Activated CD8-positive, alpha-beta memory T cell treated with anti-CD3 and anti-CD28 coated beads, Interleukin-2, amount 50 U/mL, for 48 hours (primary cell): ENCODE results near the gene TFDP1.

ENCODE experiments used
- DNase-seq: peaks from one replicate; pipeline ENCODE4 v3.0.0-alpha.2; 2020

Gene TFDP1

GRCh38 chr13:113573065-113573464 lies 11.5 kb upstream of the TFDP1 start:
- no peak for DNase-seq

GRCh38 chr13:113576597-113576996 lies 8.0 kb upstream of the TFDP1 start:
- no peak for DNase-seq

- DNase-seq: no peak
Observed at GRCh38 chr13:113577881-113578435, 6.6 kb upstream of the TFDP1 start.

- peak; percentile 18 for DNase-seq
Observed at GRCh38 chr13:113579686-113580085, 4.9 kb upstream of the TFDP1 start.

GRCh38 chr13:113581871-113582270 lies 2.7 kb upstream of the TFDP1 start:
- peak; percentile 36 for DNase-seq

- peak; percentile 49 for DNase-seq
Observed at GRCh38 chr13:113582841-113583631, 1.5 kb upstream of the TFDP1 start.

- peak; percentile 70 for DNase-seq
Observed at GRCh38 chr13:113584870-113585671, 518 bp downstream of the TFDP1 start.

- DNase-seq: peak; percentile 53
Observed at GRCh38 chr13:113585896-113586295, 1.3 kb downstream of the TFDP1 start.

- DNase-seq: peak; percentile 57
Observed at GRCh38 chr13:113586661-113587479, 2.3 kb downstream of the TFDP1 start.

- DNase-seq: peak; percentile 46
Observed at GRCh38 chr13:113588394-113589111, 4.0 kb downstream of the TFDP1 start.

- DNase-seq: peak; percentile 53
Observed at GRCh38 chr13:113589251-113589960, 4.9 kb downstream of the TFDP1 start.

GRCh38 chr13:113589961-113590339 lies 5.4 kb downstream of the TFDP1 start:
- peak; percentile 45 for DNase-seq

GRCh38 chr13:113591750-113592149 lies 7.2 kb downstream of the TFDP1 start:
- peak; percentile 25 for DNase-seq

- peak; percentile 26 for DNase-seq
Observed at GRCh38 chr13:113592571-113592970, 8.0 kb downstream of the TFDP1 start.

- DNase-seq: peak; percentile 43
Observed at GRCh38 chr13:113594066-113594821, 9.7 kb downstream of the TFDP1 start.

GRCh38 chr13:113595131-113595530 lies 10.6 kb downstream of the TFDP1 start:
- DNase-seq: peak; percentile 12

- DNase-seq: peak; percentile 38
Observed at GRCh38 chr13:113596321-113597200, 12.0 kb downstream of the TFDP1 start.

GRCh38 chr13:113597391-113598080 lies 13.0 kb downstream of the TFDP1 start:
- no peak for DNase-seq

GRCh38 chr13:113598081-113598410 lies 13.5 kb downstream of the TFDP1 start:
- DNase-seq: no peak
